ENCODE results near the gene RAPGEF6. TPM values are rescaled to one million over a fixed set of nuclear protein-coding genes. Genes with fewer than 3 reads are reported as not detected.
A peak's percentile ranks its signal among the peaks of the same experiment; 100 is the strongest.

Gene RAPGEF6
- total RNA-seq, 4 donors from 2014 or later: 10.2 to 26.5 (median 13.7) TPM

DNA sequence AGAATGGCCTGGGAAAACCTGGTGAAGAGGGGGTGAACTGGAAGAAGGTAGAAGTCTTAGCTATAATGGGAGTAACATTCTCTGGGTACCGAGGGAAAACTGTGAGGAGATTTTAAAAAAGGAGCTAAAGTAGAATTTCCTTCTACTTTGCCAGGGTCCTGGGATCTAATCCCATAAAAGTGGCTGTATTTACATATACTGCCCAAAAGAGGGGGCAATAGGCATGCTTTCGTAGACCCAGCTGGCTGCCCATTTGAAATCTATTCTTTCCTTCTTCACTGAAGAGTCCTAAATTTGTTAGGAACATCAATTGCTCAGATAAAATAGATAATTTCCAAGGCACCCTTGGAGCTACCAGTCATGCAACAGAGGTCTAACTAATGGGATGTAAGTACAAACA is 212.0 kb downstream of the RAPGEF6 start:
- WGBS, 2 donors: 77 to 78% methylated on average over 2 of the region's 2 CpGs

GRCh38 chr5:131419877-131420276 is 215.2 kb downstream of the RAPGEF6 start:
- DNase-seq: no peak
- no peak overlapping the region for H3K27ac ChIP-seq
- no peaks in the 10 kb centered on the region for H3K9me3 ChIP-seq
- H3K4me3 ChIP-seq: no peak overlapping the region
- TF ChIP-seq, protein P1, sequence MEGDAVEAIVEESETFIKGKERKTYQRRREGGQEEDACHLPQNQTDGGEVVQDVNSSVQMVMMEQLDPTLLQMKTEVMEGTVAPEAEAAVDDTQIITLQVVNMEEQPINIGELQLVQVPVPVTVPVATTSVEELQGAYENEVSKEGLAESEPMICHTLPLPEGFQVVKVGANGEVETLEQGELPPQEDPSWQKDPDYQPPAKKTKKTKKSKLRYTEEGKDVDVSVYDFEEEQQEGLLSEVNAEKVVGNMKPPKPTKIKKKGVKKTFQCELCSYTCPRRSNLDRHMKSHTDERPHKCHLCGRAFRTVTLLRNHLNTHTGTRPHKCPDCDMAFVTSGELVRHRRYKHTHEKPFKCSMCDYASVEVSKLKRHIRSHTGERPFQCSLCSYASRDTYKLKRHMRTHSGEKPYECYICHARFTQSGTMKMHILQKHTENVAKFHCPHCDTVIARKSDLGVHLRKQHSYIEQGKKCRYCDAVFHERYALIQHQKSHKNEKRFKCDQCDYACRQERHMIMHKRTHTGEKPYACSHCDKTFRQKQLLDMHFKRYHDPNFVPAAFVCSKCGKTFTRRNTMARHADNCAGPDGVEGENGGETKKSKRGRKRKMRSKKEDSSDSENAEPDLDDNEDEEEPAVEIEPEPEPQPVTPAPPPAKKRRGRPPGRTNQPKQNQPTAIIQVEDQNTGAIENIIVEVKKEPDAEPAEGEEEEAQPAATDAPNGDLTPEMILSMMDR (IDR thresholded peaks at IDR 0.05): no peak
- no peak for TF ChIP-seq POLR2A (IDR thresholded peaks at IDR 0.05)
- intact Hi-C loops (cut with DNase I): no loop called here
- peaks cover 0 to 32% (median 0%) of the 10 kb centered on the region in 3 donors for H3K36me3 ChIP-seq
- peaks cover 0 to 6% (median 0%) of the 10 kb centered on the region in 3 donors for H3K4me1 ChIP-seq
- WGBS, 2 donors: 69 to 82% methylated on average over 4 of the region's 4 CpGs
- no peaks in the 10 kb centered on the region for H3K27me3 ChIP-seq

More for the DNA sequence above, 212.0 kb downstream of the RAPGEF6 start:
- intact Hi-C loops (cut with DNase I): no loop called here
- no peak for TF ChIP-seq POLR2A (IDR thresholded peaks at IDR 0.05)
- TF ChIP-seq, protein P1 (IDR thresholded peaks at IDR 0.05): peak in 4 of 6 experiments; percentile 13 to 28 (median 28)
- Histone ChIP-seq H3K27ac (no peak overlapping the region), H3K4me1 (no peaks in the 10 kb centered on the region), H3K9me3 (no peaks in the 10 kb centered on the region), H3K27me3 (no peaks in the 10 kb centered on the region), H3K36me3 (peaks cover 0 to 62% (median 0%) of the 10 kb centered on the region in 3 donors), H3K4me3 (no peak overlapping the region)
- no peak for DNase-seq

- 79 to 86% methylated on average over 7 of the region's 7 CpGs for WGBS, 2 donors
- DNase-seq: no peak
- no peak for TF ChIP-seq POLR2A (IDR thresholded peaks at IDR 0.05)
- TF ChIP-seq, protein P1 (IDR thresholded peaks at IDR 0.05): no peak
- intact Hi-C loops (cut with DNase I): no loop called here
- no peaks in the 10 kb centered on the region for H3K9me3 ChIP-seq
- H3K4me3 ChIP-seq: no peak overlapping the region
- peaks cover 0 to 34% (median 0%) of the 10 kb centered on the region in 3 donors for H3K36me3 ChIP-seq
- no peak overlapping the region for H3K27ac ChIP-seq
- H3K27me3 ChIP-seq: no peaks in the 10 kb centered on the region
- H3K4me1 ChIP-seq: peaks cover 0 to 6% (median 0%) of the 10 kb centered on the region in 3 donors
These were observed 216.2 kb downstream of the RAPGEF6 start for GRCh38 chr5:131418846-131419245.

DNA sequence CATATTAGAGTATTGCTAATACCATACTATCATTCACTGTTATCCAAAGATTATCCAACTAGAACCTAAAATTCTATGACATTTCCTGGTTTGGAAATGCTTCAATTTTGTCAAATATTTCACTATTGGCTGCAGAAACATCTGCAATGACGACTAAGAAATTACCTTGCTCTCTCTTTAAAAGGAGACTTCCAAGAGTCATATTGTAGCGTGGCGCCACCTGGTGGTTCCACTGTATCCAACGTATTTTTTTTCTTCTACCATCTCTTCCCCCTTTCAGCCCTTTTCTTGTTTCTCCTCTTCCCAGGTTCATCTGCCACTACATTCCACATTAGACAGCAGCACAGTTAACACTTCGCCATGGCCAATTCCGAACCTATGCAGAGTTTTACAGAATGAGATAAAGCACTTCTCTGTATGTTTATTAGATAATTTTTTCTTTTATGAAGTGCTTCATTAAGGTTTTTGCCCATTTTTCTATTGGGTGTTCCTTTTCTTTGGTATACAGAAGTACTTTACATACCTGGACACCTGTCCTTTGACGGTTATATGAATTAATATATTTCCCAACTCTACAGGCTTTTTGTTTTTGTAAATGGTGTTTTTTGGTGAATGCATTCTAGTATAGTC is 217.7 kb downstream of the RAPGEF6 start:
- no peak for DNase-seq
- Histone ChIP-seq H3K27ac (no peak overlapping the region), H3K27me3 (no peaks in the 10 kb centered on the region), H3K9me3 (no peaks in the 10 kb centered on the region), H3K4me3 (peak overlapping the region in 1 of 4 donors; percentile 7), H3K4me1 (peaks cover 0 to 6% (median 0%) of the 10 kb centered on the region in 3 donors), H3K36me3 (peaks cover 0 to 22% (median 0%) of the 10 kb centered on the region in 3 donors)
- 13 to 23% methylated on average over 7 of the region's 7 CpGs for WGBS, 2 donors
- TF ChIP-seq, protein P1 (IDR thresholded peaks at IDR 0.05): peak; percentile 73 to 86 (median 82)
- TF ChIP-seq POLR2A (IDR thresholded peaks at IDR 0.05): no peak
- intact Hi-C loops (cut with DNase I): no loop called here

DNA sequence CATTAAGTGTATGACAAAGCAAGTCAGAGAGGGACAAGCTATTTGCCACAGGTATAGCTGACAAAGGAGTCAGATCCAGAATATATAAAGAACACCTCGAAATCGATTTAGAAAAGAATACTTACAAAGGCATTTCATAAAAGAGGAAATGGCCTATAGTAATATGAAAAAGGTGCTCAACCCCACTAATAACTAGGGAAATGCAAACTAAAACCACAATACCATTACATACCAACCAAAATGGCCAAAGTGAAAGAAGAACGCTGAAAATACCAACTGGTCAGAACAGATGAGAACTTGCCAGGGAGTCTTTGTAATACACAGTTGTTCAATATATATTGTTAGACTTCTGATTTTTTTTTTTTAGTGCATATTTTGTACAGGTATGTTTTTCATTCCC is 218.3 kb downstream of the RAPGEF6 start:
- TF ChIP-seq, protein P1 (IDR thresholded peaks at IDR 0.05): no peak
- no peak for TF ChIP-seq POLR2A (IDR thresholded peaks at IDR 0.05)
- intact Hi-C loops (cut with DNase I): no loop called here

More for the DNA sequence above, 218.3 kb downstream of the RAPGEF6 start:
- H3K36me3 ChIP-seq: peaks cover 0 to 16% (median 0%) of the 10 kb centered on the region in 3 donors
- H3K27me3 ChIP-seq: no peaks in the 10 kb centered on the region
- H3K9me3 ChIP-seq: no peaks in the 10 kb centered on the region
- WGBS, 2 donors: 51 to 65% methylated on average over 3 of the region's 3 CpGs
- H3K27ac ChIP-seq: no peak overlapping the region
- DNase-seq: no peak
- peak overlapping the region in 1 of 4 donors; percentile 7 for H3K4me3 ChIP-seq
- H3K4me1 ChIP-seq: peaks cover 0 to 6% (median 0%) of the 10 kb centered on the region in 3 donors
